ENCODE measurements around the gene GMDS.

The GMDS gene

GRCh38 chr6:2245103-2245876 lies at the start of gene GMDS:
GMDS (minus strand) TSS chr6:2245605.
- DNase-seq (ENCODE audit: low read depth in 1 of 2, low spot score in 1 of 2): peak; percentile 59 to 68

- no peak for DNase-seq (ENCODE audit: low read depth in 1 of 2, low spot score in 1 of 2)
Measured at GRCh38 chr6:2285510-2285909, 40.1 kb upstream of the GMDS start.

DNA sequence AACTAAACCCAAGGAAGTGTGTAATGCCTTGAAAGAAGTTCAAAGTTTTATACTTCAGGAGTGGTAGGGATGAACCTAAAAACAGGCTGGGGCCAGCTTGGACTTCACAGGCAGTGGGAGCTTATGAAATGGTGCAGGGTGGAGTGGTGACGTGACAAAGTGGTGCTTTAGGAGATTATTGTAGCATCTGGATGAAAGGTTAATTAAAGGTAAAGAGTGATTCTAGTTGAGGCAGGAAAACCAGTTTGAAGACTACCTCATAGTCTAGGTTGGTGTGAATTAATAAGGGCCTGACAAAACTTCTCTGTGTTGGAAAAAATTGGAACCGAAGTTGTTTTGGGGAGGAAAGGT lies 30.5 kb upstream of the GMDS start:
- DNase-seq (ENCODE audit: low read depth in 1 of 2, low spot score in 1 of 2): no peak

GRCh38 chr6:2274981-2275891 lies 29.8 kb upstream of the GMDS start:
- no peak for DNase-seq (ENCODE audit: low read depth in 1 of 2, low spot score in 1 of 2)

DNA sequence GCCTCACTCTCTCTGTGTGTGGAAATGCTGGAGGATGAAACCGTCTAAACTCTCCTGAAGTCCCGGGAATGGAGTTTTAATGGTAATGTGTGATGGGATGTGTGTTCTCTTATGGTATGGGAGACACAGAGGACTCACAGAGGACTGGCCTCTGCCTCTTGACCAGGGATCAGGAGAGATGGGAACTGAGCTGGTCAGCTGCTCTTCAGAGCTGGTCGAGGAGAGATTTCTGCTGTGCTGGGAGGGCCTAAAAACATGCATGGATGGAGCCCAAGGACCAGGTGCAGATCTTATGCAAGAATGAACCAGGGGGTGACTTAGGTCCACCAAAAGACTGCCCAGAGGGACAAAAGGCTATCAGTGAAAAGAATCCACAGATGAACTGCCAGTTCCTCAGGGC lies 27.3 kb upstream of the GMDS start:
- no peak for DNase-seq (ENCODE audit: low read depth in 1 of 2, low spot score in 1 of 2)

DNA sequence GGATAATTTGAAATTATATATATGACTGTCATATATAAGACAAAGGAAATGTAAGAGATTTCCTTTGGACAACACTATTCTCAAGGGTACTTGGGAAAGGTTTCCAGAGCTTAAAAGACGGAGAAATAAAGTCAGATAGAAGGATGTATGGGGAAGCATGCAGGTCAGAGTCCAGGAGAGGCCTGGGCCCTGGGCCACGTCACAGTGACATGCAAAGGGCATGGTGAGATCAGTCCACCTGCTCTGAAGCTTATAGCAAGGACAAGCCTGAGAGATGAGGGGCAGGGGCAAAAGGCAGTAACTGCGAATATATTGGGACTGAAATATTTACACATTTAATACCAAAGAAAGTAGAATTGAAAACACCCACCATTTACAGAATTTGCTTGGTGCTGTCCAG lies 24.6 kb upstream of the GMDS start:
- DNase-seq (ENCODE audit: low read depth in 1 of 2, low spot score in 1 of 2): no peak

DNA sequence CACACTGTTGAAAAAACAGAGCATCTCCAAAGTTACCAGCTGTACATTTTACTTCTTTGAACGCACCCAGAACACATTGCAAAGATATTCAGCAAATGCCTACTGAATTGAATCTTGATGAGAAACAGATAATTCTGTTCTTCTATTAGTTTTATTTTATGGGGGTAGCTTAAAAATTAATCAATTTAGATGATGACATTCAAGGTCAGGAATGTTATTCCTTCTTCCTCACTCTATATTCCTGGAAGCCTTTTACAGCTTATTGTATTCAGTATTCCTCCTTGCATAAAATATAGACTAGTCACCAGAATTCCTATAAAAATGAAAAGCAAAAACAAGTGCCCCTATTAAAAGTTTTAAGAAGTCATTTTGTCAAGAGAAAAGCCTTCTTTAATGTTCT lies 21.4 kb upstream of the GMDS start:
- DNase-seq (ENCODE audit: low read depth in 1 of 2, low spot score in 1 of 2): no peak

GRCh38 chr6:2266031-2266795 lies 20.8 kb upstream of the GMDS start:
- no peak for DNase-seq (ENCODE audit: low read depth in 1 of 2, low spot score in 1 of 2)

DNA sequence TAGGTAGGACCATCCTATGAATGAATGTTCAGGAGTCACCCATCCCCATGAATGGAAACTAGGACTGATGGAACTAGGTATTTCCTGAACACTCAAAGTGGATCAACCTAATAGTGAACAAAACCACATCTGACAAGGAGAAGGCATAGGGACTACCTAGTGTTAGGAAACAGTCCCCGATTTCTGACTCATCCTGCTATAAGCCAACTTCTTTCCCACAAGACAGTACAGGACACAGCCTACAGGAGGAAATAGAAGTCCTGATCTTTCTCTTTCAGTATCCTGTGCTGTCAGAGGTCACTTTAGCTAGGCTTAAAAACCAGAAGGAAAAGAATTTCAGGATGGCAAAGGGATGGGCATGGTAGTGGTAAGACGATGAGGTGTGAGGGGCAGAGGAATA lies 19.5 kb upstream of the GMDS start:
- no peak for DNase-seq (ENCODE audit: low read depth in 1 of 2, low spot score in 1 of 2)

DNA sequence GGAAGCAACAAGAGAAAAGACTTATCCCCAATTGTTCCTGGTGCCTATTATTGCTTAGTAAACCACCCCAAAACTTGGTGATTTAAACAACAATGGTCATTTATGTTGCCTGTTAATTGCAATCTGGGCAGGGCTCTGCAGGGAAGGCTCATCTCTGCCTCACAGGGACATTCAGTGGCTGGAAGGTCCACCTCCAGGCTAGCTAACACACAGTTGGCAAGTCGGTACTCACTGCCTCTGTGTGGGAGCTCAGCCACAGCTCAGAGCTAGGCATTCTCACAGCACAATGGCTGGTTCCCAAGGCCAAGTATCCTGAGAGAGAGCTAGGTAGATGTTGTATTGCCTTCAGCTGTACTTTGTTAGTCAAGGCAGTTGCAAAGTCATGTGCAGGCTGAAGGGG lies 18.5 kb upstream of the GMDS start:
- no peak for DNase-seq (ENCODE audit: low read depth in 1 of 2, low spot score in 1 of 2)

GRCh38 chr6:2259574-2259973 lies 14.2 kb upstream of the GMDS start:
- no peak for DNase-seq (ENCODE audit: low read depth in 1 of 2, low spot score in 1 of 2)

DNA sequence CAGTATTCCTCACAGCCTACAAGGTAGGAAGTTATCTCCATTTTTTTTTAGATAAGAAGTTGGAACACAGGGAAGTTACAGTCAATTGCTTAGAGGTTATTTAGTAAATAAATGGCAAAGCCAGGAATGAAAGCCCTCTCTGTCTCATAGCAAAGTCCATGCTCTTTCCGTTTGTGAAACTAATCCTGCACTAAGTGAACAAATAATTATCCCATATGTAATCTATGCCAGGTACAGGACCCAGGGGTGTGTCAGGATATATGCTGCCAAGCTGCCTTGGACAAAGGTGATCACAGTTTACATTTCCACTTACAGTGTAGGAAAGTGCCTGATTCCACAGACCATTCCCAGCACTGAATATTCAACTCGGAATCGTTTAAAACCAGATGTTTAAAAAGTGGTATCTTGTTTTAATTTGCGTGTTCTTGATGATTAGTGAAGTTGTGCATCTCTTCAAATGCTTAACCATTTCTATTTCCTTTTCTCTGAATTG lies 13.6 kb upstream of the GMDS start:
- no peak for DNase-seq (ENCODE audit: low read depth in 1 of 2, low spot score in 1 of 2)

DNA sequence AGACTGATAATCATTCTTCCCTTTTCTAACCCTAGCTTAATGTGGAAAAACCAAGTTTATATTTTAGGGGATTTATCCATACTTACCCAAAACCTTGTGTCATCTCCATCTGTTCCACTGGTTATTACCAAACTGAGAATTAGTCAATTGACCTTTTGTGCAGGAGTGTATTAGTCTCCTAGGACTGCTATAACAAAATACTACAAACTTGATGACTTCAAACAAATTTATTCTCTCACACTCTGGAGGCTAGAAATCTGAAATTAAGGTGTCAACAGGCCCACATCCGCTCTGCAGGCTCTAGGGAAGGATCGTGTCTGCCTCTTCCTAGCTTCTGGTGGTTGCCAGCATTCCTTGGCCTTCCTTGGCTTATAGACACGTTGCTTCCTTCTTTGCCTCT lies 12.7 kb upstream of the GMDS start:
- no peak for DNase-seq (ENCODE audit: low read depth in 1 of 2, low spot score in 1 of 2)

- no peak for DNase-seq (ENCODE audit: low read depth in 1 of 2, low spot score in 1 of 2)
Measured at GRCh38 chr6:2257363-2257762, 12.0 kb upstream of the GMDS start.

DNA sequence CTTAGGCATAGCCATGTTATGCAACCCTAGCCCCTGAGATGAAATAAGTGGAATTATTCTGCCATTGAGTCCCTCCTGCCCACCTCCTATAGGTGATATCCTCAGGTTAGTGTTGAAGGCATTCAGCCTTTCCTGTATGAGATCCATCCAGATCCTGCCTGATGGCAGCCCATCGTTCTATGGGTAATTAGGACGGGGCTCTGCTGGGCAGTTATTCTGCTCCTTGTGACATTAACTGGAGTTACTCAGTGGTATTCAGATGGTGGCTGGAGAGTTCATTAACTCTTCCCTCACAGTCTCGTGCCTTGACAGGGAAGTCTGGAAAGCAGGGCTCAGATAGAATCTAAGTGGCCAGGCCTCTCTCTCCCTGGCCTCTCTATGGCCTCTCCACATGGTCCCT lies 9.3 kb upstream of the GMDS start:
- DNase-seq (ENCODE audit: low read depth in 1 of 2, low spot score in 1 of 2): no peak

- no peak for DNase-seq (ENCODE audit: low read depth in 1 of 2, low spot score in 1 of 2)
Measured at GRCh38 chr6:2249126-2249525, 3.7 kb upstream of the GMDS start.

- DNase-seq (ENCODE audit: low read depth in 1 of 2, low spot score in 1 of 2): no peak
Measured at GRCh38 chr6:2247664-2248063, 2.3 kb upstream of the GMDS start.

DNA sequence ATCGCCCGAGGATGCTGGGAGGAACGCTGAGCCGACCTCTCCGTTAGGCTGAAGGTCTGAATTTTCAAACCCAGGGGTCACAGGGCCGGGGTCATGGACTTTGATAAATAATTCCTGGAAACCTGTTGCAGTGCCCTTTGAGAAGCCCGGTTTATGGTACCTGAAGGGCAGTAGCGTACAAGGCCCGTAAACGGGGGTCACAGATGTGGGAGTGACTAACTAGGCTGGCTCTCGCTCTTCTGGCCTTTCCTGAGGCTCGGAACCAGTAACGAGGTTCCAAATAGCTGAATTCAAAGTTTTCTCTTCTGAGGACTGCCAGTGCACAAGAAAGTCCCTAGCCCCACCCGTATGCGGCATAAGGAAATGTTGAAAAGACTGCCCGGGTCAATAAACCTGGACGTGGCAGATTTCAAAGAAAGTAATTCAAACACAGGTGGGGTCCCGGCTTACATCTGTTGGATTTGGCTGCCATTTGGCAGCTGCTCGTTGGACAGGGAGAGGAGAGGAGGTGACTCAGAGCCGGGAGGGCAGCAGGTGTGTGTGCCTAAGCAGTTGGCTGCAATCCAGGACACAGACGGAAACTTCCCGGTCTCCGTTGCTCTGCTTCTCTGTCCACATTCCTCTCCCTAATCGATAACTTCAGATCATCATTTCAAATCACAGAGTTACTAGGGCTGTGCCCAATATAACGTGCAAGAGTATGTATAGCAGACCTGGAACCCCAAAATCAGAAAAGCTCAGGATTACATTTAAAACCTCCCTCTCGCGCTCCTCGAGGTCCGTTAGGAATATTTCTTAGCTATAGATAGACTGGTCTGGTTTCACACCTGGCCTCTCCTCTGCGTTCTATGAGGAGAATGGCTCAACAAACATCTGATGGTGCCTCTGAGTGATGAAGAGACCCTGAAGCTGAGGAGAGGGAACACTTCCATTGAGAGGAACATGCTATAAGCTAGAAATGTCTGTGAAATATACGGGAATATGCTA lies 765 bp upstream of the GMDS start:
- DNase-seq (ENCODE audit: low read depth in 1 of 2, low spot score in 1 of 2): peak; percentile 6 to 32

DNA sequence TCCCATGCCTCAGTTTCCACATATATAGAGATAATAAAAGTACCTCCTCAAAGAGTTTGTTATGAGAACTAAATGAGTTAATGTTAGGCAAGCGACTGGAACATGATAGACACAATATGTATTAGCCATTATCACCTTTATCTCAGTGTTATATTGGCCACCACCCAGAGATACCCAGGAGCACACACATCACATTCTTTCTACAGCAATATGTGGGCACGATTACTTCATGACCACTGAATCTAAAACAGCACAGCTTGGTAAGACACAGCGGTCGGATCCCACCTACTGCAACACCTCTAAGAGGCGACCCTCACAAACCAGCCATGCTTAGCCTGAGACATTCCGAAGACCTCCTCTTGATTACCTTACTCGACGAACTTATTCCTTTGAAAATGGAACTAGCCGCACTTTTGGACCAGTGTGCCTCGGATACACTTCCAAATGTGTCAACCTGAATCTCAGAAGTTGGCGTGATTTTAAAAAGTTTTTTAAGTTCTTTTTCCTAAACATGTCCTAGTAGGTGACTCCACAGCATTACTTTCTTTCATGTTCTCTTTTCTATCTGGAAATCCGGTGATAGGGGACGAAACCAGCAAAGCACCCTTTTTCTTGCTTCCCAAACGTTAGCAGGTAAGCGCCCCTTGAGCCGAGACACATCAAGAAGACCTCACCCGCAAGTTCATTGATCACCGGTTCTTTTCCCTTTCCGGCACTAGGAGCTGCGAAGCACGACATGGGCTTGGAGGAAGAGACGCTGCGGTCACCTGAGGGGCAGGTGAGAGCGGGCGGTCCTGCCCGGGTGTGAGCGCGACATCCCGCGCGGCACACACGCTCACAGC lies 923 bp downstream of the GMDS start:
- DNase-seq (ENCODE audit: low read depth in 1 of 2, low spot score in 1 of 2): no peak

DNA sequence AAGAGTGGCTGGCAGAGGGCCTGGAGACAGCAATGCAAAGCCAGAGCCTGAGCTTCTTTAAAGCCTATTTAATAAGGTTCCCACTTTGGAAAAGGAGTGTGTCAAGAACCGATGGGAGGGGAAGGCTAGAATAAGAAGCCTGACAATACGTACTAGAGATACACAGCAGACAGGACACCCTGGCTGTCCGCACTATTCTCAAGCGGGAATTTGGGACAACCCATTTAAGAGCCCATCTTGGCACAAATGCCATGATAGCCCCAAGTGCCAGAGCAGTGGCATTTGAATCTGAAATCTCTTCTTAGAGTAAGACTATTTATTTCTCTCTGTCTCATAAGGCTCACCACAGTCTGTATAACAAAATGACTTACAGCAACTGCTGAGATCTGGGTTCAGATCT lies 3.1 kb downstream of the GMDS start:
- no peak for DNase-seq (ENCODE audit: low read depth in 1 of 2, low spot score in 1 of 2)
